IMR-90 (cell line): ENCODE results near the gene DOK1.

Experiments
- CEBPB ChIP-seq: IDR thresholded peaks from 2 replicates; pipeline ENCODE4 v1.6.1; 2012; ENCODE audit warnings: low read depth, low read length, improper control_type of control experiment
- CHD1 ChIP-seq: IDR thresholded peaks from 2 replicates; pipeline ENCODE4 v1.6.1; 2012; ENCODE audit warnings: low read depth, low read length, improper control_type of control experiment
- CTCF ChIP-seq: conservative IDR thresholded peaks from 2 replicates; pipeline ENCODE4 v1.5.1; 2012; ENCODE audit warnings: mild to moderate bottlenecking, low read depth, low read length, improper control_type of control experiment
- FOS ChIP-seq: fragments of 150-350 bp; IDR thresholded peaks from 2 replicates; pipeline ENCODE4 v1.6.1; 2016; ENCODE audit warnings: low read depth, low read length
- MAFK ChIP-seq: IDR thresholded peaks from 2 replicates; pipeline ENCODE4 v1.6.1; 2012; ENCODE audit warnings: low read depth, low read length, improper control_type of control experiment
- POLR2A ChIP-seq: IDR thresholded peaks from 2 replicates; pipeline ENCODE4 v1.6.1; 2012; ENCODE audit warnings: mild to moderate bottlenecking, low read depth, low read length
- RAD21 ChIP-seq: IDR thresholded peaks from 2 replicates; pipeline ENCODE4 v1.6.1; 2012; ENCODE audit warnings: low read length, improper control_type of control experiment
- RFX5 ChIP-seq: IDR thresholded peaks from 2 replicates; pipeline ENCODE4 v1.8.0; 2012; ENCODE audit warnings: low read depth, mild to moderate bottlenecking, low read length, moderate library complexity
- SMC3 ChIP-seq: fragments of 150-350 bp; IDR thresholded peaks from 2 replicates; pipeline ENCODE4 v1.6.1; 2016; ENCODE audit warnings: low read depth, mild to moderate bottlenecking, antibody characterized with exemption, low read length, moderate library complexity

GRCh38 chr2:74584088-74584645 lies 29.6 kb downstream of the DOK1 start:
- TF ChIP-seq CTCF (no peak), MAFK (peak; percentile 34; the same call in 1 of the 2 replicates), FOS (no peak), RAD21 (no peak), CEBPB (no peak), POLR2A (no peak), CHD1 (no peak), SMC3 (no peak), RFX5 (no peak)
